Endothelial cell of umbilical vein (primary cell): ENCODE measurements around the gene ATAD1. TPM values are rescaled to one million over a fixed set of nuclear protein-coding genes. Genes with fewer than 3 reads are reported as not detected.
A peak's percentile ranks its signal among the peaks of the same experiment; 100 is the strongest.

Experiments
- BruUV-seq: library from RNA; stranded (reverse); fragments of 400-500 nt; replicated peaks from 2 replicates; lab custom pipeline; 2021; lab: Mats Ljungman, UMichigan
- CTCF ChIA-PET: fragments of 300-600, 350-600 bp; sonication (Branson Sonifier 250); formaldehyde crosslinking; loops from one replicate; lab custom pipeline; 2021; ENCODE audit warnings: antibody characterized with exemption, inconsistent platforms; lab: Charles Lee
- POLR2A ChIA-PET: fragments of 300-600, 350-600 bp; sonication (Branson Sonifier 250); formaldehyde crosslinking; loops from one replicate; lab custom pipeline; 2021; ENCODE audit warnings: antibody characterized with exemption, inconsistent platforms; lab: Charles Lee
- DNase-seq: peaks from one replicate; pipeline ENCODE4 v3.0.0-alpha.2; 2011; ENCODE audit warnings: low read depth, low spot score
- FAIRE-seq: peaks from 2 replicates; lab custom pipeline; 2011; peaks lifted over from hg19 to GRCh38; lab: Jason Lieb, UNC
- H2AFZ ChIP-seq: 2 replicates; pipeline ENCODE4 v1.6.0; 2012; ENCODE audit warnings: low read depth, low read length, control low read depth, inconsistent platforms
- H3K27ac ChIP-seq: 2 replicates; pipeline ENCODE4 v1.5.1; 2011; ENCODE audit warnings: low read depth, mild to moderate bottlenecking, control low read depth, low read length, moderate library complexity; ENCODE audit not compliant: insufficient read depth
- H3K27me3 ChIP-seq, 2 experiments: 2 replicates each; pipeline versions ENCODE4 v1.6.0 to v1.6.1; 2011; ENCODE audit warnings: low read length in 2 of 2, mixed read lengths in 1 of 2; ENCODE audit not compliant: control insufficient read depth in 2 of 2, insufficient read depth in 2 of 2
- H3K36me3 ChIP-seq, 2 experiments: 2 replicates in 1 of 2; 3 replicates in 1 of 2; pipeline ENCODE4 v1.5.1; 2011; ENCODE audit warnings: low read length in 2 of 2, mild to moderate bottlenecking in 1 of 2, moderate library complexity in 1 of 2; ENCODE audit not compliant: control insufficient read depth in 2 of 2, insufficient read depth in 2 of 2; ENCODE audit errors: extremely low read depth in 1 of 2
- H3K4me1 ChIP-seq: 3 replicates; pipeline ENCODE4 v1.5.1; 2011; ENCODE audit warnings: mild to moderate bottlenecking, low read length; ENCODE audit not compliant: control insufficient read depth, insufficient read depth; ENCODE audit errors: extremely low read depth
- H3K4me2 ChIP-seq: 2 replicates; pipeline ENCODE4 v1.6.1; 2011; ENCODE audit warnings: low read length, control low read depth, mixed read lengths; ENCODE audit not compliant: insufficient read depth
- H3K4me3 ChIP-seq, 3 experiments: fragments of 200-600 bp in 1 of 3; sonication (generic), shearing (Covaris generic) in 1 of 3; replicated peaks in 1 of 3; 2 replicates each; pipeline ENCODE4 v1.5.1; 2011 to 2016; ENCODE audit warnings: control low read depth in 3 of 3, low read length in 3 of 3, mild to moderate bottlenecking in 2 of 3, inconsistent platforms in 1 of 3, low read depth in 1 of 3, moderate library complexity in 1 of 3; ENCODE audit not compliant: insufficient read depth in 1 of 3
- H3K79me2 ChIP-seq: 2 replicates; pipeline ENCODE4 v1.6.0; 2012; ENCODE audit warnings: low read length, inconsistent platforms; ENCODE audit not compliant: control insufficient read depth, insufficient read depth
- H3K9ac ChIP-seq: replicated peaks from 2 replicates; pipeline ENCODE3; 2011; ENCODE audit warnings: low read length, control low read depth; ENCODE audit not compliant: insufficient read depth; ENCODE audit errors: extremely low read depth
- H3K9me1 ChIP-seq: replicated peaks from 3 replicates; pipeline ENCODE4 v1.6.0; 2011; ENCODE audit warnings: mild to moderate bottlenecking, low read length; ENCODE audit not compliant: control insufficient read depth, insufficient read depth; ENCODE audit errors: extremely low read depth
- H3K9me3 ChIP-seq: replicated peaks from 2 replicates; pipeline ENCODE4 v1.5.1; 2012; ENCODE audit warnings: low read length, inconsistent platforms; ENCODE audit not compliant: control insufficient read depth, insufficient read depth
- H4K20me1 ChIP-seq: replicated peaks from 2 replicates; pipeline ENCODE3; 2011; ENCODE audit warnings: mild to moderate bottlenecking, low read length; ENCODE audit not compliant: control insufficient read depth, insufficient read depth; ENCODE audit errors: extremely low read depth
- FOS ChIP-seq: IDR thresholded peaks from 2 replicates; pipeline ENCODE4 v1.6.1; 2011; ENCODE audit warnings: mild to moderate bottlenecking, low read length, moderate library complexity, borderline replicate concordance; ENCODE audit not compliant: insufficient read depth
- JUN ChIP-seq: IDR thresholded peaks from 2 replicates; pipeline ENCODE4 v1.6.1; 2011; ENCODE audit warnings: borderline replicate concordance, low read depth; ENCODE audit not compliant: insufficient read length, insufficient read depth
- MAX ChIP-seq: IDR thresholded peaks from 2 replicates; pipeline ENCODE4 v1.6.1; 2011; ENCODE audit not compliant: insufficient read depth, insufficient read length
- dilution Hi-C: fragments of 300-500 bp; cut with MboI; formaldehyde crosslinking; loops from one replicate; pipeline ENCODE4 v1.15.0; 2019; ENCODE audit warnings: low sequenced_read_pairs; ENCODE audit not compliant: extremely low pct_ligation_motif_present
- intact Hi-C: fragments of 100-400 bp; cut with micrococcal nuclease; formaldehyde crosslinking; loops from one replicate; pipeline ENCODE4 v1.10.0; 2022
- polyA plus RNA-seq, 4 experiments: library from polyadenylated mRNA; depleted of rRNA in 3 of 4; stranded (reverse) in 3 of 4; unstranded in 1 of 4; fragments of >200 nt; gene quantifications; 2 replicates each; pipeline versions ENCODE4 v1.2.1 to v1.2.3, GENCODE V29; 2011 to 2012; ENCODE audit warnings: missing spikeins in 1 of 4
- total RNA-seq: library from RNA; stranded (reverse); gene quantifications from 2 replicates; pipeline ENCODE4 v1.2.3, GENCODE V29; 2021
- TF ChIP-seq, protein P1 (sequence below), 2 donors: IDR thresholded peaks; 1 replicate in 1 of 2; 2 replicates in 1 of 2; pipeline ENCODE4 v1.5.1; 2011; ENCODE audit warnings: low read length in 2 of 2, mild to moderate bottlenecking in 2 of 2, moderate library complexity in 2 of 2, control low read depth in 1 of 2, inconsistent platforms in 1 of 2, low read depth in 1 of 2; ENCODE audit not compliant: insufficient read depth in 1 of 2; ENCODE audit errors: extremely low read depth in 1 of 2

ATAD1 gene
- total and polyA plus RNA-seq, 2 donors (not counting 3 experiments of a cell fraction or from before 2014, with no cell fraction given) = 5.2 to 25.8 TPM

DNA sequence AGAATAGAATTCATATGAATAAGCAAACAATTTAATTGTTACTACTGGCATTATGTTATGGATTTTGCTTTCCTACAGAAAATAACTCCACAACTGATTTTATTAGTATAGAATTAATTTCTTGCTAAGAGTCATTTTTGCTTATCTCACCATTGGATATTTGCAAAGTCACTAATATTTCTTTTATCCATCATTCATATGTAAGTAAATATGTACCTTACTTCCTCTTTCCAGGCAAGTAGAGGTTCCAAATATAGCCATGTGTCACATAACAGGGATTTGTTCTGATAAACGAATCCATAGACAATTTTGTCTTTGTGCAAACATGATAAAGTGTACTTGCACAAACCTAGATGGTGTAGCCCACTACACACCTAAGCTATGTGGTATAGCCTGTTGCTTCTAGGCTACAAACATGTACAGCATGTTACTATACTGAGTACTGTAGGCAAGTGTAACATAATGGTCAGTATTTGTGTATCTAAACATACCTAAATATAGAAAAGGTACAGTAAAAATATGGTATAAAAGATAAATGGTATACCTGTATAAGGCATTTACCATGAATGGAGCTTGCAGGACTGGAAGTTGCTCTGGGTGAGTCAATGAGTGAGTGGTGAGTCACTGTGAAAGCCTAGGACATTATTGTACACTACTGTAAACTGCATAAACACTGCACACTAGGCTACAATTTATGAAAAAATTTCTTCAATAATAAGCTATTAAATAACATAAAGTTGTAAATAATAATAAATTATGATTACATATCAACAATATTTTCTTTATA, 27.0 kb upstream of the ATAD1 start:
- FAIRE-seq = no peak

More for the DNA sequence above, 27.0 kb upstream of the ATAD1 start:
- DNase-seq = peak; percentile 55
- dilution Hi-C loops (no loop called here), intact Hi-C loops (no loop called here)
- H2AFZ ChIP-seq = no peak overlapping the region
- no peaks in the 10 kb centered on the region for H3K36me3 ChIP-seq
- no peaks in the 10 kb centered on the region for H3K27me3 ChIP-seq
- TF ChIP-seq, protein P1, sequence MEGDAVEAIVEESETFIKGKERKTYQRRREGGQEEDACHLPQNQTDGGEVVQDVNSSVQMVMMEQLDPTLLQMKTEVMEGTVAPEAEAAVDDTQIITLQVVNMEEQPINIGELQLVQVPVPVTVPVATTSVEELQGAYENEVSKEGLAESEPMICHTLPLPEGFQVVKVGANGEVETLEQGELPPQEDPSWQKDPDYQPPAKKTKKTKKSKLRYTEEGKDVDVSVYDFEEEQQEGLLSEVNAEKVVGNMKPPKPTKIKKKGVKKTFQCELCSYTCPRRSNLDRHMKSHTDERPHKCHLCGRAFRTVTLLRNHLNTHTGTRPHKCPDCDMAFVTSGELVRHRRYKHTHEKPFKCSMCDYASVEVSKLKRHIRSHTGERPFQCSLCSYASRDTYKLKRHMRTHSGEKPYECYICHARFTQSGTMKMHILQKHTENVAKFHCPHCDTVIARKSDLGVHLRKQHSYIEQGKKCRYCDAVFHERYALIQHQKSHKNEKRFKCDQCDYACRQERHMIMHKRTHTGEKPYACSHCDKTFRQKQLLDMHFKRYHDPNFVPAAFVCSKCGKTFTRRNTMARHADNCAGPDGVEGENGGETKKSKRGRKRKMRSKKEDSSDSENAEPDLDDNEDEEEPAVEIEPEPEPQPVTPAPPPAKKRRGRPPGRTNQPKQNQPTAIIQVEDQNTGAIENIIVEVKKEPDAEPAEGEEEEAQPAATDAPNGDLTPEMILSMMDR (IDR thresholded peaks at IDR 0.05; ENCODE audit: extremely low read depth in 1 of 2, insufficient read depth in 1 of 2, low read depth in 1 of 2, low read length in 2 of 2) = no peak
- TF ChIP-seq MAX (no peak), JUN (peak; percentile 54), FOS (peak; percentile 81)
- H3K9ac ChIP-seq = no peak overlapping the region
- no peak overlapping the region for H3K4me3 ChIP-seq
- no peaks in the 10 kb centered on the region for H3K9me1 ChIP-seq
- H3K27ac ChIP-seq = no peak overlapping the region
- H3K4me1 ChIP-seq = peaks cover 3% of the 10 kb centered on the region
- ChIA-PET CTCF (interaction anchor here (0.8 to 3.8 kb wide), 7 partner anchors 72 to 708 kb away, joined by 3 to 12 read pairs (median 4); no protein-coding TSS in a partner anchor), POLR2A (no interaction called here)
- no TSS peak for BruUV-seq
- H4K20me1 ChIP-seq = no peaks in the 10 kb centered on the region
- no peak overlapping the region for H3K4me2 ChIP-seq
- no peaks in the 10 kb centered on the region for H3K79me2 ChIP-seq
- no peaks in the 10 kb centered on the region for H3K9me3 ChIP-seq
